Stomach (tissue), 4 donors: ENCODE data around the gene MS4A4E.

Experiments used
- EP300 ChIP-seq: sonication (generic); formaldehyde crosslinking; IDR thresholded peaks from one replicate; pipeline ENCODE4 v1.6.1; 2017; ENCODE audit warnings: antibody characterized with exemption
- POLR2A ChIP-seq, 4 donors: fragments of 450-650 bp; IDR thresholded peaks; one replicate each; pipeline ENCODE4 v1.6.1; 2016; ENCODE audit warnings: antibody characterized with exemption in 4 of 4, control low read depth in 2 of 4, mild to moderate bottlenecking in 1 of 4, moderate library complexity in 1 of 4
- TF ChIP-seq, protein P1 (sequence below), 7 experiments: fragments of 450-650 bp in 4 of 7; fragments of 200-600 bp in 3 of 7; sonication (generic) in 3 of 7; IDR thresholded peaks; one replicate each; pipeline ENCODE4 v1.5.1; 2016 to 2019; ENCODE audit warnings: antibody characterized with exemption in 7 of 7, control low read depth in 2 of 7, mild to moderate bottlenecking in 1 of 7

DNA sequence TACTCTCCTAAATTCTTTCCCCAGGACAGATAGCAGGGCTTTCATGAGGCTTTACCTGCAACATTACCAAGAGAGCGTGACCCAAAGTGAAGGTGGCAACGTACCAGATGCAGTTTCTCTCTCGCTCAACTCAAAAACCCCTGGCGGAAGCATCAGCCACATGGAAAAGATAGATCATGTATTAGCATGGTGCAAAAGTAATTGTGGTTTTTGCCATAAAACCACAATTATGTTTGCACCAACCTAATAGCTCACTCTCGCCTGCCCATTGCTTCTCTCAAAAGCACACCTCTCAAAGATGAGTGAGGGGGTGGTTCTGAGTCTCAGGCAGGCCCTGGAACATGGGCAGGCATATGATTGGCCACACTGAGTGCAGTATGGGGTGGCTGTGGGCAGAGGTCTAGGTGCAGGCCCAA is 67.1 kb downstream of the MS4A4E start:
- TF ChIP-seq, protein P1, sequence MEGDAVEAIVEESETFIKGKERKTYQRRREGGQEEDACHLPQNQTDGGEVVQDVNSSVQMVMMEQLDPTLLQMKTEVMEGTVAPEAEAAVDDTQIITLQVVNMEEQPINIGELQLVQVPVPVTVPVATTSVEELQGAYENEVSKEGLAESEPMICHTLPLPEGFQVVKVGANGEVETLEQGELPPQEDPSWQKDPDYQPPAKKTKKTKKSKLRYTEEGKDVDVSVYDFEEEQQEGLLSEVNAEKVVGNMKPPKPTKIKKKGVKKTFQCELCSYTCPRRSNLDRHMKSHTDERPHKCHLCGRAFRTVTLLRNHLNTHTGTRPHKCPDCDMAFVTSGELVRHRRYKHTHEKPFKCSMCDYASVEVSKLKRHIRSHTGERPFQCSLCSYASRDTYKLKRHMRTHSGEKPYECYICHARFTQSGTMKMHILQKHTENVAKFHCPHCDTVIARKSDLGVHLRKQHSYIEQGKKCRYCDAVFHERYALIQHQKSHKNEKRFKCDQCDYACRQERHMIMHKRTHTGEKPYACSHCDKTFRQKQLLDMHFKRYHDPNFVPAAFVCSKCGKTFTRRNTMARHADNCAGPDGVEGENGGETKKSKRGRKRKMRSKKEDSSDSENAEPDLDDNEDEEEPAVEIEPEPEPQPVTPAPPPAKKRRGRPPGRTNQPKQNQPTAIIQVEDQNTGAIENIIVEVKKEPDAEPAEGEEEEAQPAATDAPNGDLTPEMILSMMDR (IDR thresholded peaks at IDR 0.05) = no peak
- no peak for TF ChIP-seq EP300
- no peak for TF ChIP-seq POLR2A (IDR thresholded peaks at IDR 0.05)
